Measurements from ENCODE around the gene PACSIN2. TPM values are rescaled to one million over a fixed set of nuclear protein-coding genes. Genes with fewer than 3 reads are reported as not detected.

Gene PACSIN2
- total RNA-seq, 2 experiments from 2014 or later = 33.5 to 35.1 TPM

DNA sequence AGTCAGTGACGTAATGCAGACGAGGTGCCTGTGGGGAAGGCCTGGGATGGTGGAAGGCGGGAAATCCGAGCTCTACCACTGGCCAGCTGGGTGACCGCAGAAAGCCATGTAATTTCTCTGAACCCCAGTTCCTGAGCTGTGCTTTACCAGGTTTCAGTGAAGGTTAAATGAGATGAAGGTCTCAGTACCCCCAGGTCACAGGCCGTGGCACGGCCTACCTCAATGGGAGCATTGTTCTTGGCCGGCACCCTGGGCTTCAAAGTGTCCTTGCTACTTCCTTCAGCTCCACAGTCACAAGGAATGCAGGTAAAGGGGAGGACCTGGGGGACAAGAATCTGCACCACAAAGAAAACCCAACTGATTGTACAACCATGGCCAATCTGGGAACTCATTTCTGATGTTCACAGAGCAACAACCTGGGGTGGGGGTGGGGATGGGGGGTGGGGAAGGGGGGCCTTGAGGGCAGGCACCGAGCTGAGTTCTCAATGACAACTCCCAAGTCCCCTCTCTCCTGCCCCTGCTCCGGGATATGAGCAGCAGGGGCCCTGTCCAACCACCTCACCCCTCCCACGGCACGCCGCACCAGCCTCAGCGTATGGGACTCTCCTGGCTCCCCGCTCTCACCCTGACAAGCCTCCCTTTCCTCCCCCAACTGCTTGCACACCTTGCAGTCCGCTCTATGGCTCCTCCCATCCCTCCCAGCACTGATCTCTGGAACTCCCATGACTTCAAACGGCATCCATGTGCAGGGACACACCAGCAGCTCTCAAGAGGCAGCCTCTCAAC, 98.8 kb downstream of the PACSIN2 start:
- Mint-ChIP-seq H3K27me3 (no peaks in the 10 kb centered on the region), H3K9me3 (no peaks in the 10 kb centered on the region), H3K4me1 (no peaks in the 10 kb centered on the region), H3K36me3 (ENCODE audit: low read depth) (no peaks in the 10 kb centered on the region), H3K4me3 (no peak overlapping the region), H3K27ac (no peak overlapping the region)
- DNase-seq = no peak
- POLR2A ChIA-PET = no interaction called here
- CTCF ChIA-PET = interaction anchor here (1.4 kb wide), 1 partner anchor 48 kb away, joined by 3 read pairs; no protein-coding TSS in a partner anchor

DNA sequence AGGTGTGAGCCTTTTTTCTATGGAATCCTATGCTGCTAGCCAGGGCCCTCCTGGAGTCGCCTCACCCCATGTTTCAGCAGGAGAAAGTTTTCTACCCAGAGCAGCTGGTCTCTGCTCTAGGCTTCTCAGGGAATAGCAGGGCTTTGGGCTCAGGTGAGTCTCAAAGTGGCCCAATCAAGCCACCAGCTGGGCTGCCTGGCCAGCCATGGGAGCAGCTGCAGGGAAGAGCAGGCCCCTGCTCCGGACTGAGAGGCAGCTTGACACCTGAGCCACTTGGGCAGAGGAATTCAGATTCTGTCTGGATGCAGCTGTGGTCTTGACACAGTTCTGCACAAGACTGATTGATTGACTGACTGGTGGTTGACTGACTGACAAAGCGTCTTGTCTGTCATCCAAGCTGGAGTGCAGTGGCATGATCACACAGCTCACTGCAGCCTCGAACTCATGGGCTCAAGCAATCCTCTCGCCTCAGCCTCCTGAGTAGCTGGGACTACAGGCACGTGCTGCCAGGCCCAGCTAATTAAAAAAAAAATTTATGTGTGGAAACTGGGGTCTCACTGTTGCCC, 100.4 kb downstream of the PACSIN2 start:
- no peak for DNase-seq
- Mint-ChIP-seq H3K9me3 (no peaks in the 10 kb centered on the region), H3K27ac (no peak overlapping the region), H3K4me3 (no peak overlapping the region), H3K27me3 (no peaks in the 10 kb centered on the region), H3K36me3 (ENCODE audit: low read depth) (no peaks in the 10 kb centered on the region), H3K4me1 (no peaks in the 10 kb centered on the region)
- POLR2A ChIA-PET = no interaction called here
- CTCF ChIA-PET = interaction anchor here (0.9 to 1.4 kb wide), 3 partner anchors 20 to 95 kb away, joined by 3 read pairs; no protein-coding TSS in a partner anchor

DNA sequence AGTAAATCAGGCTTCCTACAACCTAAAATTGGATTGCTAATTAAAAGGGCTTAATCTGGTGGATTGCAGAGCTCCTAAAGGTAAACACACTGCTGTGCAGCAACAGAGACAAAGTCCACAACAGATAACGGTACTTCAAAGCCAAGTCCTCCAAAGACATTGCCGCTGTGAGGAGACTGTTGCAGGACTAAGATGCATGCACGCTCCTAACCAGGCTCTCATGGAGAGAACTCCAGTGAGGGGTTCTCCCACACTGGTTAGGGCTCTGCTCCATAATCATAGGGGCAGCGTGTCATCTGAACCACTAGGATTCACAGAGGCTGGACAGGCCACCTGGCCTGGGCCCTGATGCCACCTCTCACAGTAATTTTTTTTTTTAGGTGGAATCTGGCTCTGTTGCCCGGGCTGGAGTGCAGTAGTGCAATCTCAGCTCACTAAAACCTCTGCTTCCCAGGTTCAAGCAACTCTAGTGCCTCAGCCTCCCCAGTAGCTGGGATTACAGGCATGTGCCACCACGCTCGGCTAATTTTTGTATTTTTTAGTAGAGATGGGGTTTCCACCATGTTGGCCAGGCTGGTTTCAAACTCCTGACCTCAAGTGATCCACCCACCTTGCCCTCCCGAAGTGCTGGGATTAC, 101.0 kb downstream of the PACSIN2 start:
- Mint-ChIP-seq H3K27me3 (no peaks in the 10 kb centered on the region), H3K4me3 (no peak overlapping the region), H3K4me1 (no peaks in the 10 kb centered on the region), H3K9me3 (no peaks in the 10 kb centered on the region), H3K36me3 (ENCODE audit: low read depth) (no peaks in the 10 kb centered on the region), H3K27ac (no peak overlapping the region)
- DNase-seq = no peak
- CTCF ChIA-PET = no interaction called here
- POLR2A ChIA-PET = no interaction called here

DNA sequence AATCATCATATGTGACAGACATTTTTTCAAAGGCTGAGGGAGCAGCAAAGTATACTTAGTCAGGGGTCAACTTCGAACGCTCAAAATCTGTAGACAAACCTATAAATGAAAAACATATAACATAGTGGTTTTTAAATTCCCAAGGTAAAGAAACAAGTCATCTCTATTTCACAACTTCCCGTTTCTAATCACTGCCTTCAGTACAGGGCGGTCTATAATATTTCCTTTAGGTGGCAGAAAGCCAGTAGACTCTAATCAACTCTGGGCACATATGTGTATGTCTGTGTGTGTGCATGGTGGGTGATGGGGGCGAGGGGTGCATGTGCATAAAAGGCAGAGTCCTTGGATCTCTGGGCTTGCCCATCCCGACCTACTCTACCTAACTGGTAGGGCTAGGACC, 102.9 kb downstream of the PACSIN2 start:
- H3K36me3 Mint-ChIP-seq (ENCODE audit: low read depth) = no peaks in the 10 kb centered on the region
- POLR2A ChIA-PET = no interaction called here
- no peaks in the 10 kb centered on the region for H3K4me1 Mint-ChIP-seq
- no peak overlapping the region for H3K27ac Mint-ChIP-seq
- H3K27me3 Mint-ChIP-seq = no peaks in the 10 kb centered on the region
- no peak for DNase-seq
- no peak overlapping the region for H3K4me3 Mint-ChIP-seq
- CTCF ChIA-PET = no interaction called here
- H3K9me3 Mint-ChIP-seq = no peaks in the 10 kb centered on the region

DNA sequence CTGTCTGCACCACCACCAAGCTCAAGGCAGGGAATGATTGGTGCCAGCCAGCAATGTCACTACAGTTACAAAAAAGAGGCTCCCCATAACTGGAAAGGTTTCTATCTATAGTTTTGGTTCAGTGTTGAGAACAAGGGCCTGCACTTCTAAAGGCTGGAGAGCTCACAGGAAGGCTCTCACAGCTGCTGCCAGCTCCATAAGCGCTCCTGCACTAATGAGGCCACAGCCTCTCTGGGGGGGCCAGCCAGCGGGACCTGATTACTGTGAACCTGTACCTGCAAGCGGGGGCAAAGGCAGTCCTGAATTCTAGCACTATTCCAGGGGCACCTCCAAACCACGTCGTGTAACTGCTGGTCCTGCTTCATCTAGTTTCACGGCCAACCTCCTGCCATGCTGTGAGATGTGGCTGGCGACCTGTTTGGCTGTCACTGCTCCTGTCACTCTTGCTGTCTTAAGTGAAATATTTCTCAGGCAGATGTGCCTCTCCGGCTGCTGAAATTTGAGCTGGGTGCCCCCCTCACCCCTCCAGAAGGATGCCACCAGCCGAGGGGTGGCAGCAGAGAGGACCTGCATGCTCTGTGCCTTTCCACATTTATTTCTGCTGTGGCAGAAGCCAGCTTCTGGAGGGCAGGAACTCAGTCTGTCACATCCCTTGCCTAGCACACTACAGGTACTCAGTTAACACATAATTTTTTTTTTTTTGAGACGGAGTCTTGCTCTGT, 104.6 kb downstream of the PACSIN2 start:
- Mint-ChIP-seq H3K27me3 (no peaks in the 10 kb centered on the region), H3K9me3 (no peaks in the 10 kb centered on the region), H3K27ac (no peak overlapping the region), H3K36me3 (ENCODE audit: low read depth) (no peaks in the 10 kb centered on the region), H3K4me1 (no peaks in the 10 kb centered on the region), H3K4me3 (no peak overlapping the region)
- ChIA-PET POLR2A (no interaction called here), CTCF (interaction anchor here (0.6 to 1.8 kb wide), 4 partner anchors 9 to 132 kb away, joined by 3 to 5 read pairs (median 4); no protein-coding TSS in a partner anchor)
- no peak for DNase-seq

DNA sequence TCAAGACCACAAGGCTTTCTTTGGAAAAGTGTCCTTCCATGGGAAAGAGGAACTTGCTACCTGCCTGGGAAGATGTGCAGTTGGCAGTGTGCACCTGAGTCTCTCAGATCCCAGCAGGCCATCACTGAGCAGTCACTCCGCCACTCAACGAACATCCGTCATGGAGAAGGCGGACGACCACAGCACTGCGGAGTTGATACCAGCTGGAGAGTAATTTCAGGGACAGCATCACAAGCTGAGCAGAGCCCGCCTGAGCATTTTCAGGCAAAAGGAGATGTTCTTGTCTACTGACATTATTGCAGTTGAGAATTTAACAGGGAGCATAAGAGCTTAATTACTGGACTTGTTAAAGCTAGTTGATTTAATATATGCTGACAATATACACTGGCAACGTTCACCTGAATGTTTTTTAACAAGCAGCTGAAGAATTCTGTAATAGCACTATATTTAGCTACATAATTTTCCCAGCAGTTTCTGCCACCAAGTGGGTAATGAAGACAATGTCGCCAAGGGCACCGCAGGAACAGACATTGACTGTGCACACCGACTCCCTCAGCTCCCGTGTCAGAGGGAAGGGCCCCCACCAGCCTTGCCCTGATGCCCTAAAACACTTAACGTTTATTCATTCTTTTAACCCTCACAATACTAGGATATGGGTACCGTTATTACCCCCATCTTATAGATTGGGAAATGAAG, 105.4 kb downstream of the PACSIN2 start:
- Mint-ChIP-seq H3K9me3 (no peaks in the 10 kb centered on the region), H3K4me1 (no peaks in the 10 kb centered on the region), H3K4me3 (no peak overlapping the region), H3K36me3 (ENCODE audit: low read depth) (no peaks in the 10 kb centered on the region), H3K27me3 (no peaks in the 10 kb centered on the region), H3K27ac (no peak overlapping the region)
- ChIA-PET CTCF (interaction anchor here (1.1 to 1.8 kb wide), 3 partner anchors 9 to 124 kb away, joined by 3 to 5 read pairs (median 3); no protein-coding TSS in a partner anchor), POLR2A (no interaction called here)
- DNase-seq = no peak

DNA sequence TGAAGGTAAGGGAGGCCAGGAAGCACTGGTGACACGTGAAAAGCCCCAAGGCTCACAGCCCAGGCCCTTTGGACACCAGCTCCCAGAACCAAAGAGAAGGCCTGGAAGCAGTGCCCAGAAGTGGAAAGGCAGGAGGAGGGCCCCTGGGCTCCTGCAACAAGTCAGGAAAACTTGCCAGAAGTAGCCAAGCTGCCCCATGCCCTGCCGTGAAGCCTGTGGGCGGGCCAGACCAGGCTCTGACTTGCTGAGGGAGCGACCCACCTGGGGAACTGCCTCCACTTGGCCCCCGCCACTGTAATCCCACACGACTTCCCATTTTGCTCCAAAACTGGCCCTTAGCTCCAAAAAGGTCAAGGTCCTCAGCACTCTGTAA, 106.6 kb downstream of the PACSIN2 start:
- H3K9me3 Mint-ChIP-seq = no peaks in the 10 kb centered on the region
- H3K4me1 Mint-ChIP-seq = no peaks in the 10 kb centered on the region
- H3K27me3 Mint-ChIP-seq = no peaks in the 10 kb centered on the region
- ChIA-PET CTCF (interaction anchor here (1.1 kb wide), 1 partner anchor 126 kb away, joined by 3 read pairs; no protein-coding TSS in a partner anchor), POLR2A (no interaction called here)
- H3K27ac Mint-ChIP-seq = no peak overlapping the region
- no peaks in the 10 kb centered on the region for H3K36me3 Mint-ChIP-seq (ENCODE audit: low read depth)
- H3K4me3 Mint-ChIP-seq = no peak overlapping the region
- DNase-seq = no peak

DNA sequence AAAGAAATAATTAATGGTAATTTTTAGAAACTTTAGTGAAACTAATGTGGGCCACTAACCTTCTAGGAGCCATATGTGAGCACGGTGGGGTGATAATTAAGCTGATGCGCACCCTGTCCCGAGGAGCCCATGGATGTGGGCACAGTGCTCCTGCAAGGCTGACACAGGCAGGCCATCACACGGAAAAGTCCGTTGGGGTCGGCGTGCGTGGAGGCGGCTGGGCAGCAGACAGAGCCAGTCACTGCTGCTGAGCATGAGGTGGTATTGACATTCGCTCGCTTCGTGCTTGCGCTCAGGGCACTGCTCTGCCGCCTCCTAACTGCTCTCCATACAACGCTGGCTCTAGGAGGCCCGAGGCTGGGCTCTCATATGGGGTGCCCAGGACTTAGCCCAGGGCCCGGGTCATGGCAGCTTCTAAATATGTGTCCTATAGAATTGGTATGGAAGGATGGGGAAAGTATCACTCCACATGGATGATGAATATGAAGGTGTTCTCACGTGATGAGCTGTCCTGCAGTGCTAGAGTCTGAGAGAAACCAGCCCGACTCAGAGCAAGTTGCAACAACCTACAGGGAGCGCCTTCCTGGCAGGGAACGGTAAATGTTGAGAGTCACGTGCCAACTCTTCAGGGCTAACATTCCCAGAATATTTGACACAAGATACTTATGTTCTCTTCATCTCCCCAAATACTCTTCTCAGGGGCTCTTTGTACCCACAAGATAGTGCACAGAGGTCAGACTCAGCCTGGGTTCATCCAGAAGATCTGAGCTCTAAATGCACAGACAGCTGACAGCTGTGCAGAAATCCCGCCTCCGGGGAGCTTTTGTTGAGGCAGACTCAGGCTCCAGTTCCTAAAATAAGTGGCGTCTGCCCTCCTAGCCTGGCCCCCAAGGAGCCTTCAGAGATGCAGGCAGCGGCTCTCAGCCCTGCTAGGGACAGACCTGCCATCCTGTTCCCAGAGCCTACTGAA, 107.3 kb downstream of the PACSIN2 start:
- no peaks in the 10 kb centered on the region for H3K9me3 Mint-ChIP-seq
- H3K4me1 Mint-ChIP-seq = no peaks in the 10 kb centered on the region
- no peaks in the 10 kb centered on the region for H3K27me3 Mint-ChIP-seq
- H3K36me3 Mint-ChIP-seq (ENCODE audit: low read depth) = no peaks in the 10 kb centered on the region
- no peak overlapping the region for H3K4me3 Mint-ChIP-seq
- DNase-seq = no peak
- CTCF ChIA-PET = no interaction called here
- POLR2A ChIA-PET = no interaction called here
- H3K27ac Mint-ChIP-seq = no peak overlapping the region

DNA sequence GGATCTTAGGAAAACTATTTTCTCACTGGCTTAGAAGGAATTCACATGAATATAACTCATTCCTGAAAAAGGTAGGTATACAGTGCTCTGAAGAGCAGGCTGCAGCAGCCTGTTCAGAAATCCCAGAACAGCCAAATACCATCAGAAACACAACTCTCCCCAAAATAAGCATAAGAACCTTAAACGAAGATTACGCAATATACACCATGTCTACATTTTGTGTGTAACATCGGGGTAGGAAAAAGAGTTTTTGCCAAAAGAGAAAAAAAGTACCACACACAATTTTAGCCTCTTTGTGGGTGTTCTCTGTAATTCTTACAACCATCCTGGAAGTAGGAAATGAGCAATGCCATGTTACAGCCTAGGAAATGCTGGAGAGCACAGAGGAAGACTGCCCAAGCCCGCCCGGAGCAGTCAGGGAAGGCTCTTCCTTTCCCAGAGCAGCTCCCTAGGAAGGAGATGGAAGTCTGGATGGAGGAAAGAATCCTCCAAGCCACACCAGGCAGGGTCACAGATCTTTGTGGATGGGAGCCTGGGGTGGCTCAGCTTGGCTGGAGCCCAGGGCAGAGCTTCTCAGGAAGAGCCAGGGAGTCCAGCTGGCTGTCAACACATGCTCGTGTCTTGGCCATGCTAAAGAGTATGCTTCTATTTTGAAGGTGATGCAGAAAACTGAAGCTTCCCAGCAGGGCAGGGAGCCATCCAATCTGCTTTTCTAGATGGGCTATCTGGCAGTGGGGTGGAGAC, 108.2 kb downstream of the PACSIN2 start:
- Mint-ChIP-seq H3K36me3 (ENCODE audit: low read depth) (no peaks in the 10 kb centered on the region), H3K4me3 (no peak overlapping the region), H3K9me3 (no peaks in the 10 kb centered on the region), H3K27me3 (no peaks in the 10 kb centered on the region), H3K27ac (no peak overlapping the region), H3K4me1 (no peaks in the 10 kb centered on the region)
- DNase-seq = no peak
- ChIA-PET CTCF (no interaction called here), POLR2A (no interaction called here)

DNA sequence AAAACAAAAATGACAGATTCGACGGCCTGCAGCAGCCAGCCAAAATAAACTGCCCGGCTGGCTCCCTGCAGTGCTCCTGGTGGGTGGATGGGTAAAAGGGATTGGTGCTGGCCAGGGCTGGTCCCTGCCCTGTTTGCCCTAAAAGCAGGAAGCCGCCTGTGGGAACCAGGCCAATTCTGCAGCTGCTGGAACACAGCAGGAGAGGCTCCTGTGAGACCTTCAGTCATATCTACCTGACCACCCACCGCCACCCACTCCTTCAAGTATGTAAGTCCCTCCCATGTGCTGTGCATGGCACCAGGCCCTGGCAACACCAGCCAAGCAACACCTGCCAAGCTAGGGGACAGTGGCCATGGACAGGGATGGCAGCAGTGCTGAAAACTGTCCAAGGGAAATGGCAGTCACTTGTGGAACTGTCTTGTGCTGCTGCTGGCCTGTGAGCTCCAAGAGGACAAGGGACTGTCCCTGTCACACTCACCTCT, 109.2 kb downstream of the PACSIN2 start:
- no peaks in the 10 kb centered on the region for H3K9me3 Mint-ChIP-seq
- H3K4me3 Mint-ChIP-seq = no peak overlapping the region

DNA sequence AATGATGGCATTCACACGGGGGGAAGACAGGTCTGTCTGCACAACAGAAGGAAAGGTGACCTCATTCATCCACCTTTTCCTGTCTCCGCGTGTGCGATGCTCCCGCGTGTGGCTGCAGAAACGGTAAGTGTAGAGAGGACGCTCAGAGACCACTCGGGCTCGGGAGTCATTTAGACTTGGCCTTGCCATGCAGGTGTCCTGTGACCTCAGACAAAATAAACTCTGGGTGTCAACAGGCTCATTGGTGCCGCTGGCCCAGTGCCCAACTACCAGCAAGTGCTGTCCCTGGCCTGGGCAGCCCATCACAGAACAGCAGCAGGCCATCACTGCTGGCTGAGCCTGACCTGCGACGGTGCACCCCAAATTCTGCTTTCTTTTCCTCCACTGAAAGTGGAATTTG, 109.7 kb downstream of the PACSIN2 start:
- Mint-ChIP-seq H3K27me3 (no peaks in the 10 kb centered on the region), H3K27ac (no peak overlapping the region), H3K4me3 (no peak overlapping the region), H3K36me3 (ENCODE audit: low read depth) (no peaks in the 10 kb centered on the region), H3K9me3 (no peaks in the 10 kb centered on the region), H3K4me1 (no peaks in the 10 kb centered on the region)
- ChIA-PET CTCF (interaction anchor here (2.9 kb wide), 1 partner anchor 10 kb away, joined by 14 read pairs; no protein-coding TSS in a partner anchor), POLR2A (no interaction called here)
- DNase-seq = no peak

More for the DNA sequence above, 109.2 kb downstream of the PACSIN2 start:
- H3K36me3 Mint-ChIP-seq (ENCODE audit: low read depth) = no peaks in the 10 kb centered on the region
- ChIA-PET CTCF (no interaction called here), POLR2A (no interaction called here)
- no peak overlapping the region for H3K27ac Mint-ChIP-seq
- no peaks in the 10 kb centered on the region for H3K27me3 Mint-ChIP-seq
- no peaks in the 10 kb centered on the region for H3K4me1 Mint-ChIP-seq
- no peak for DNase-seq

All from activated CD4-positive, alpha-beta memory T cell treated with anti-CD3 and anti-CD28 coated beads, Interleukin-2, amount 10 ng/mL, durations not matched to agents 7 days and 5 days (primary cell).